PC-3 (cell line): ENCODE measurements around the gene RIPOR2. TPM values are rescaled to one million over a fixed set of nuclear protein-coding genes. Genes with fewer than 3 reads are reported as not detected.

Experiments
- ATAC-seq: fragments of 200-7000 bp; cut with Tn5 transposase; 2 replicates; pipeline ENCODE4 v1.9.1; 2020; ENCODE audit warnings: mild to moderate bottlenecking, moderate library complexity
- BruUV-seq: library from RNA; stranded (reverse); fragments of 400-500 nt; replicated peaks from 2 replicates; lab custom pipeline; 2021; lab: Mats Ljungman, UMichigan
- CTCF ChIA-PET: fragments of 300-600 bp; sonication (Branson Sonifier 250); formaldehyde crosslinking; loops from one replicate; lab custom pipeline; 2022; ENCODE audit warnings: antibody characterized with exemption; lab: Charles Lee
- POLR2A ChIA-PET: fragments of 300-600 bp; sonication (Branson Sonifier 250); formaldehyde crosslinking; loops from one replicate; lab custom pipeline; 2022; ENCODE audit warnings: antibody characterized with exemption; ENCODE audit not compliant: unreplicated experiment; lab: Charles Lee
- DNase-seq: peaks from one replicate; pipeline ENCODE4 v3.0.0-alpha.2; 2015
- H2AFZ ChIP-seq: fragments of 300-600 bp; sonication (generic); 2 replicates; pipeline ENCODE4 v1.6.0; 2016; ENCODE audit warnings: antibody characterized with exemption, low read length
- H3F3A ChIP-seq: fragments of 300-600 bp; sonication (generic); one replicate; pipeline ENCODE4 v1.6.0; 2017; ENCODE audit warnings: antibody characterized with exemption, low read length, control low read depth, mild to moderate bottlenecking; ENCODE audit not compliant: unreplicated experiment
- H3K27ac ChIP-seq: fragments of 300-600 bp; sonication (generic); 2 replicates; pipeline ENCODE4 v1.5.1; 2016; ENCODE audit warnings: mild to moderate bottlenecking, low read length
- H3K27me3 ChIP-seq: fragments of 300-600 bp; sonication (generic); 2 replicates; pipeline ENCODE4 v1.6.1; 2016; ENCODE audit warnings: low read length, mixed read lengths
- H3K36me3 ChIP-seq: fragments of 300-600 bp; sonication (generic); 2 replicates; pipeline ENCODE4 v1.6.1; 2016; ENCODE audit warnings: low read depth, mixed run types, low read length, mixed read lengths
- H3K4me1 ChIP-seq: fragments of 300-600 bp; sonication (generic); 2 replicates; pipeline ENCODE4 v1.5.1; 2016; ENCODE audit warnings: low read length; ENCODE audit not compliant: insufficient read depth
- H3K4me2 ChIP-seq: fragments of 300-600 bp; sonication (generic); 2 replicates; pipeline ENCODE4 v1.6.0; 2016; ENCODE audit warnings: low read length
- H3K4me3 ChIP-seq: fragments of 300-600 bp; sonication (generic); 2 replicates; pipeline ENCODE4 v1.5.1; 2016; ENCODE audit warnings: mild to moderate bottlenecking, low read length, mixed read lengths
- H3K79me2 ChIP-seq: fragments of 300-600 bp; sonication (generic); 2 replicates; pipeline ENCODE4 v1.6.1; 2017; ENCODE audit warnings: low read length, mixed read lengths
- H3K9ac ChIP-seq: fragments of 300-600 bp; sonication (generic); 2 replicates; pipeline ENCODE4 v1.6.0; 2016; ENCODE audit warnings: mild to moderate bottlenecking, low read length
- H3K9me2 ChIP-seq: fragments of 300-600 bp; sonication (generic); replicated peaks from 2 replicates; pipeline ENCODE4 v1.6.1; 2016; ENCODE audit warnings: mixed run types, low read length, mixed read lengths
- H3K9me3 ChIP-seq: fragments of 300-600 bp; sonication (generic); 2 replicates; pipeline ENCODE4 v1.6.1; 2016; ENCODE audit warnings: low read length, mixed read lengths
- H4K20me1 ChIP-seq: fragments of 300-600 bp; sonication (generic); 2 replicates; pipeline ENCODE4 v1.6.1; 2016; ENCODE audit warnings: low read length, mixed read lengths
- EZH2 ChIP-seq: fragments of 300-600 bp; sonication (generic); IDR thresholded peaks from one replicate; pipeline ENCODE4 v1.6.1; 2017; ENCODE audit warnings: antibody characterized with exemption, mild to moderate bottlenecking, low read length; ENCODE audit not compliant: unreplicated experiment
- EZH2phosphoT487 ChIP-seq: fragments of 300-600 bp; sonication (generic); IDR thresholded peaks from 2 replicates; pipeline ENCODE4 v1.6.1; 2018; ENCODE audit warnings: mild to moderate bottlenecking, antibody characterized with exemption, low read length, borderline replicate concordance
- intact Hi-C: fragments of 100-400 bp; cut with micrococcal nuclease; formaldehyde crosslinking; loops from 2 replicates; pipeline ENCODE4 v1.9.0; 2023
- total RNA-seq: library from RNA; depleted of rRNA; stranded (reverse); fragments of >200 nt; gene quantifications from 2 replicates; pipeline ENCODE4 v1.2.3, GENCODE V29; 2014
- TF ChIP-seq, protein P1 (sequence below): fragments of 300-600 bp; sonication (generic); conservative IDR thresholded peaks from 2 replicates; pipeline ENCODE4 v1.5.1; 2017; ENCODE audit warnings: antibody characterized with exemption, low read depth, mild to moderate bottlenecking, low read length

RIPOR2 gene
- total RNA-seq, 1 experiment from 2014 or later, result 0.44 TPM

DNA sequence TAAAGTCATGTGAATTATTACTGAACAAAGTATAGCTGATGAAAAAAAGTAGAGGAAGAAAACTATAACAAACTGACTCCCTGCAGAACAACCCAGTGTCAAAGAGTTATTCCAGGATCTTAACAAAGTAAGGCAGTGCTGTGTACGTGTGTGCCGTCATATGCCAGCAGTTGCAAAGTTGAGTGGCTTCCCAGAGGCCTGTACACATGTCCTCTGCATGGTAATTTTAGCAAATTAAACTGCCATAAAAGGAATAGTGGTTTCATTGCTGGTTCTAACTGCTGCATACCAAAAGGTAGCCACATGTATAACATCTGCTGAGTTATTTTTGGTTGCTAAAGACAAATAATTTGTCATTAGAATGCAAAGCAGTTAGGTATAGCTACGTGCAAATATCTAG is 44.8 kb downstream of the RIPOR2 start:
- DNase-seq (no peak), ATAC-seq (no peak)
- Histone ChIP-seq H3K4me3 (no peak overlapping the region), H2AFZ (no peak overlapping the region), H3K9ac (no peak overlapping the region), H3K4me1 (no peaks in the 10 kb centered on the region), H3K36me3 (no peaks in the 10 kb centered on the region), H4K20me1 (no peaks in the 10 kb centered on the region), H3K4me2 (no peak overlapping the region), H3F3A (no peaks in the 10 kb centered on the region), H3K79me2 (no peaks in the 10 kb centered on the region), H3K27me3 (no peaks in the 10 kb centered on the region), H3K27ac (no peak overlapping the region), H3K9me2 (no peaks in the 10 kb centered on the region), H3K9me3 (no peaks in the 10 kb centered on the region)
- ChIA-PET CTCF (no interaction called here), POLR2A (no interaction called here)
- no peak for TF ChIP-seq EZH2
- no peak for TF ChIP-seq EZH2phosphoT487
- TF ChIP-seq, protein P1, sequence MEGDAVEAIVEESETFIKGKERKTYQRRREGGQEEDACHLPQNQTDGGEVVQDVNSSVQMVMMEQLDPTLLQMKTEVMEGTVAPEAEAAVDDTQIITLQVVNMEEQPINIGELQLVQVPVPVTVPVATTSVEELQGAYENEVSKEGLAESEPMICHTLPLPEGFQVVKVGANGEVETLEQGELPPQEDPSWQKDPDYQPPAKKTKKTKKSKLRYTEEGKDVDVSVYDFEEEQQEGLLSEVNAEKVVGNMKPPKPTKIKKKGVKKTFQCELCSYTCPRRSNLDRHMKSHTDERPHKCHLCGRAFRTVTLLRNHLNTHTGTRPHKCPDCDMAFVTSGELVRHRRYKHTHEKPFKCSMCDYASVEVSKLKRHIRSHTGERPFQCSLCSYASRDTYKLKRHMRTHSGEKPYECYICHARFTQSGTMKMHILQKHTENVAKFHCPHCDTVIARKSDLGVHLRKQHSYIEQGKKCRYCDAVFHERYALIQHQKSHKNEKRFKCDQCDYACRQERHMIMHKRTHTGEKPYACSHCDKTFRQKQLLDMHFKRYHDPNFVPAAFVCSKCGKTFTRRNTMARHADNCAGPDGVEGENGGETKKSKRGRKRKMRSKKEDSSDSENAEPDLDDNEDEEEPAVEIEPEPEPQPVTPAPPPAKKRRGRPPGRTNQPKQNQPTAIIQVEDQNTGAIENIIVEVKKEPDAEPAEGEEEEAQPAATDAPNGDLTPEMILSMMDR, result no peak
- BruUV-seq, result no TSS peak
- intact Hi-C loops, result no loop called here

DNA sequence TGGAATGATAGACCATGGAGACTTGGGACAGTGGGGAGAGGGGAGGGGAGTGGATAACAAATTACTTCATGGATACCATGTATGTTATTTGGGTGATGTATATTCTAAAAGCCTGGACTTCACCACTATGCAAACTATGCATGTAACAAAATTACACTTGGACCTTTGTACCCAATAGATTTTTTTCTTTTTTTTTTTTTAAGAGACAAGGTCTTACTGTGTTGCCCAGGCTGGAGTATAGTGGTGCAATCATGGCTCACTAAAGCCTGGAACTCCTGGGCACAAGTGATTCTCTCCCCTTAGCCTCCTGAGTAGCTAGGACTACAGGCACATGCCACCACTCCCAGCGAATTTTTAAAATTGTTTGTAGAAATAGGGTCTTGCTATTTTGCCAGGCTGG is 45.3 kb downstream of the RIPOR2 start:
- no peaks in the 10 kb centered on the region for H3K9me2 ChIP-seq
- H3K4me1 ChIP-seq, result no peaks in the 10 kb centered on the region
- no peak overlapping the region for H3K4me2 ChIP-seq
- TF ChIP-seq EZH2 (no peak), EZH2phosphoT487 (no peak)
- TF ChIP-seq, protein P1, result no peak
- H3K9ac ChIP-seq, result no peak overlapping the region
- no peaks in the 10 kb centered on the region for H4K20me1 ChIP-seq
- no peak for ATAC-seq
- CTCF ChIA-PET, result no interaction called here
- H3K27me3 ChIP-seq, result no peaks in the 10 kb centered on the region
- POLR2A ChIA-PET, result no interaction called here
- no peak overlapping the region for H2AFZ ChIP-seq
- no peak overlapping the region for H3K27ac ChIP-seq
- no peaks in the 10 kb centered on the region for H3K36me3 ChIP-seq
- intact Hi-C loops, result no loop called here
- no peaks in the 10 kb centered on the region for H3K79me2 ChIP-seq
- no peak overlapping the region for H3K4me3 ChIP-seq
- H3K9me3 ChIP-seq, result no peaks in the 10 kb centered on the region
- BruUV-seq, result no TSS peak
- no peak for DNase-seq
- H3F3A ChIP-seq, result no peaks in the 10 kb centered on the region

DNA sequence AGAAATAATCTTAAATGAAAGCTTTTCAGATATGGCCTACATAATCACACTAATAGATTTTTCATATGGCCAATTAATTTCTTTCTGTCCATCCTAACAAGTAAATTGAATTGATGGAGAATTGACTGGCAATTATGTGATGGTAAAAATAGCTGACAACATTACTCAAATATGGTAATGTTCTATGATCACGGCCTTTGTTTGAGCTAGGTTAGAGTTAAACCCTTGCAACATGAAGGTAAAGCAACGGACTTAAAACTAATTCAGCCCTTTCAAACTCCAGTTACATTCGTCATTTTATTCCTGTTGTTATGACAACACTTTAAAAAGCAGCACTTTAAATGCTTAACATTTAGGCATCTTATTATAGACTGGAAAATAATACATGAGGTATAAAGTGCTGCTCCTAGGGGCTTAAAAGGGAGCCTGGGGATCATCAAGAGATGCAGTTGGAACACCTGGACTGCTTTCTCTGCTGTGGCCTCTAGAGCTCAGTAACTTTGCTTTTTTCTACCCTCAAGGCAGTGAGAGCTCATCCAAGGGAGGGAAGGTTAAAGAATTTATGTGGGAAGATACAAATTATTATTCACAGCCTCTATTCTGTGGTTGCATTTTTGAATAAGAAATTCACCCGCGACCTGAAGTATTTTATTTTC is 46.9 kb downstream of the RIPOR2 start:
- Histone ChIP-seq H3K27ac (no peak overlapping the region), H3K4me3 (no peak overlapping the region), H3K4me1 (peaks cover 4% of the 10 kb centered on the region), H2AFZ (no peak overlapping the region), H3K36me3 (no peaks in the 10 kb centered on the region), H3K9me2 (no peaks in the 10 kb centered on the region), H3K27me3 (no peaks in the 10 kb centered on the region), H3K9me3 (no peaks in the 10 kb centered on the region), H3K79me2 (no peaks in the 10 kb centered on the region), H3K4me2 (no peak overlapping the region), H3K9ac (no peak overlapping the region), H3F3A (peaks cover under 1% of the 10 kb centered on the region), H4K20me1 (no peaks in the 10 kb centered on the region)
- TF ChIP-seq, protein P1, result no peak
- TF ChIP-seq EZH2, result no peak
- no peak for TF ChIP-seq EZH2phosphoT487
- CTCF ChIA-PET, result no interaction called here
- DNase-seq, result no peak
- no peak for ATAC-seq
- intact Hi-C loops, result no loop called here
- POLR2A ChIA-PET, result no interaction called here
- BruUV-seq, result no TSS peak
